Progenitor cell of endocrine pancreas (in vitro differentiated cells): Measurements from ENCODE around the gene SERTAD1. TPM values are rescaled to one million over a fixed set of nuclear protein-coding genes. Genes with fewer than 3 reads are reported as not detected.

Experiments used
- DNase-seq: peaks from one replicate; pipeline ENCODE4 v3.0.0; 2021; ENCODE audit warnings: low spot score; ENCODE audit not compliant: unreplicated experiment
- H3K27ac Mint-ChIP-seq: 2 replicates; pipeline ENCODE4 v1.8.0; 2021; ENCODE audit warnings: mild to moderate bottlenecking, moderate library complexity, mixed read lengths
- H3K27me3 Mint-ChIP-seq: 2 replicates; pipeline ENCODE4 v1.8.0; 2021; ENCODE audit warnings: mixed read lengths
- H3K36me3 Mint-ChIP-seq: 2 replicates; pipeline ENCODE4 v1.8.0; 2022; ENCODE audit warnings: mixed read lengths; ENCODE audit not compliant: insufficient read depth
- H3K4me1 Mint-ChIP-seq: 2 replicates; pipeline ENCODE4 v1.8.0; 2021; ENCODE audit warnings: low read depth, mixed read lengths
- H3K4me3 Mint-ChIP-seq: 2 replicates; pipeline ENCODE4 v1.8.0; 2021; ENCODE audit warnings: low read depth, mild to moderate bottlenecking, moderate library complexity, mixed read lengths
- H3K9me3 Mint-ChIP-seq: 2 replicates; pipeline ENCODE4 v1.8.0; 2021; ENCODE audit warnings: low read depth, mixed read lengths
- CTCF ChIP-seq: fragments of 200-600 bp; sonication (generic); IDR thresholded peaks from one replicate; pipeline ENCODE4 v1.5.0; 2021; ENCODE audit warnings: antibody characterized with exemption, mild to moderate bottlenecking; ENCODE audit not compliant: unreplicated experiment
- total RNA-seq: library from RNA; stranded (reverse); gene quantifications from 2 replicates; pipeline ENCODE4 v1.2.1, GENCODE V29; 2021

Gene SERTAD1
- total RNA-seq, 1 donor from 2014 or later: 4.4 TPM

DNA sequence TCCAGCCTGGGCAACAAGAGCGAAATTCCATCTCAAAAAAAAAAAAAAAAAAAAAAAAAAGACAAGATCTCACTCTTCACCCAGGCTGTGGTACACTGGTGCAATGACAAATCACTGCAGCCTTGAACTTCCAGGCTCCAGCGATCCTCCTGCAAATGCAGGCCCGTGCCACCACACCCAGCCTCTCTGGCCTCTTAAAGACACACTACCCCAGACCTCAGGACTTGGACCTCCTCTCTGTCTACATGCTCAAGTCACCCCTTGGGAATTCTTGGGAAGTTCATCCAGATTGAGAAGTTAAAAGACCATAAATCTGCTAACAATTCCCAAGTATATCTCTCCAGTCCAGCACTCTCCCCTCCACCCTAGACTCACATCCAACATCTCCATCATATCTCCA is 25.2 kb downstream of the SERTAD1 start:
- DNase-seq: no peak
- Mint-ChIP-seq H3K27ac (no peak overlapping the region), H3K36me3 (no peaks in the 10 kb centered on the region), H3K9me3 (no peaks in the 10 kb centered on the region), H3K27me3 (peaks cover 43% of the 10 kb centered on the region), H3K4me1 (peaks cover 3% of the 10 kb centered on the region), H3K4me3 (no peak overlapping the region)
- TF ChIP-seq CTCF: no peak

GRCh38 chr19:40398417-40399131 is 27.2 kb downstream of the SERTAD1 start:
- no peak overlapping the region for H3K4me3 Mint-ChIP-seq
- no peak for DNase-seq
- H3K4me1 Mint-ChIP-seq: peaks cover 3% of the 10 kb centered on the region
- no peaks in the 10 kb centered on the region for H3K9me3 Mint-ChIP-seq
- no peak overlapping the region for H3K27ac Mint-ChIP-seq
- no peak for TF ChIP-seq CTCF
- H3K27me3 Mint-ChIP-seq: peaks cover 43% of the 10 kb centered on the region
- H3K36me3 Mint-ChIP-seq: no peaks in the 10 kb centered on the region

GRCh38 chr19:40397568-40397906 is 28.3 kb downstream of the SERTAD1 start:
- Mint-ChIP-seq H3K27me3 (peaks cover 41% of the 10 kb centered on the region), H3K27ac (no peak overlapping the region), H3K9me3 (no peaks in the 10 kb centered on the region), H3K4me3 (no peak overlapping the region), H3K36me3 (no peaks in the 10 kb centered on the region), H3K4me1 (peaks cover 2% of the 10 kb centered on the region)
- DNase-seq: no peak
- no peak for TF ChIP-seq CTCF

GRCh38 chr19:40396886-40397567 is 28.8 kb downstream of the SERTAD1 start:
- no peak overlapping the region for H3K4me3 Mint-ChIP-seq
- no peaks in the 10 kb centered on the region for H3K36me3 Mint-ChIP-seq
- H3K9me3 Mint-ChIP-seq: no peaks in the 10 kb centered on the region
- no peak for DNase-seq
- H3K27ac Mint-ChIP-seq: no peak overlapping the region
- TF ChIP-seq CTCF: no peak
- peaks cover 4% of the 10 kb centered on the region for H3K4me1 Mint-ChIP-seq
- peaks cover 41% of the 10 kb centered on the region for H3K27me3 Mint-ChIP-seq

DNA sequence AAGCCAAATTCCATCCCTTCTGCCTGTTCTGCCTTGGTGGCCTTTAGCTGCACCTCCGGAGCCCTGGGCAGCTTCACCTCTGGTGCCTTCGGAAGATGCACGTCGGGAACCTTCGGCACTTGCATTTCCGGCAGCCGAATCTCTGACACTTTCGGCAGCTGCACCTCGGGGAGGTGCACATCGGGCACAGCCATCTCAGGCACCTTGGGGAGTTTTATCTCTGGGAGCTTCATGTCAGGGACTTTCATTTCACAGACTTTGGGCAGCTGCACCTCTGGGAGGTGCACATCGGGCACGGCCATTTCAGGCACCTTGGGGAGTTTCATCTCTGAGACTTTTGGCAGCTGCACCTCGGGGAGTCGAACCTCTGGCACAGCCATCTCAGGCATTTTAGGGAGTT is 29.8 kb downstream of the SERTAD1 start:
- TF ChIP-seq CTCF: no peak
- no peak for DNase-seq
- Mint-ChIP-seq H3K9me3 (no peaks in the 10 kb centered on the region), H3K27me3 (peaks cover 34% of the 10 kb centered on the region), H3K36me3 (no peaks in the 10 kb centered on the region), H3K4me3 (no peak overlapping the region), H3K27ac (no peak overlapping the region), H3K4me1 (peaks cover 4% of the 10 kb centered on the region)
